ENCODE results near the gene IL10RB. TPM values are rescaled to one million over a fixed set of nuclear protein-coding genes. Genes with fewer than 3 reads are reported as not detected.
A peak's percentile ranks its signal among the peaks of the same experiment; 100 is the strongest.

The IL10RB gene
- total and polyA plus RNA-seq, 2 of the 13 experiments (the other 11 are each of a cell fraction or from before 2014, with no cell fraction given): 17.4 to 18.2 TPM

- TF ChIP-seq MAZ (IDR thresholded peaks at IDR 0.05; ENCODE audit: borderline replicate concordance, low read depth, low read length): no peak
- no peak for TF ChIP-seq MAZ (CRISPR knock-in tag; IDR thresholded peaks at IDR 0.05; ENCODE audit: low read depth)
- TF ChIP-seq KLF6 (CRISPR knock-in tag; IDR thresholded peaks at IDR 0.05): no peak
- TF ChIP-seq ZNF333 (CRISPR knock-in tag; IDR thresholded peaks at IDR 0.05; ENCODE audit: borderline replicate concordance): no peak
- no peak for TF ChIP-seq NFIB (CRISPR knock-in tag; IDR thresholded peaks at IDR 0.05; ENCODE audit: borderline replicate concordance)
- TF ChIP-seq, protein P1, sequence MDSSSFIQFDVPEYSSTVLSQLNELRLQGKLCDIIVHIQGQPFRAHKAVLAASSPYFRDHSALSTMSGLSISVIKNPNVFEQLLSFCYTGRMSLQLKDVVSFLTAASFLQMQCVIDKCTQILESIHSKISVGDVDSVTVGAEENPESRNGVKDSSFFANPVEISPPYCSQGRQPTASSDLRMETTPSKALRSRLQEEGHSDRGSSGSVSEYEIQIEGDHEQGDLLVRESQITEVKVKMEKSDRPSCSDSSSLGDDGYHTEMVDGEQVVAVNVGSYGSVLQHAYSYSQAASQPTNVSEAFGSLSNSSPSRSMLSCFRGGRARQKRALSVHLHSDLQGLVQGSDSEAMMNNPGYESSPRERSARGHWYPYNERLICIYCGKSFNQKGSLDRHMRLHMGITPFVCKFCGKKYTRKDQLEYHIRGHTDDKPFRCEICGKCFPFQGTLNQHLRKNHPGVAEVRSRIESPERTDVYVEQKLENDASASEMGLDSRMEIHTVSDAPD (CRISPR knock-in tag; IDR thresholded peaks at IDR 0.05): no peak
- TF ChIP-seq PHF20 (CRISPR knock-in tag; IDR thresholded peaks at IDR 0.05): no peak
- TF ChIP-seq, protein P2, sequence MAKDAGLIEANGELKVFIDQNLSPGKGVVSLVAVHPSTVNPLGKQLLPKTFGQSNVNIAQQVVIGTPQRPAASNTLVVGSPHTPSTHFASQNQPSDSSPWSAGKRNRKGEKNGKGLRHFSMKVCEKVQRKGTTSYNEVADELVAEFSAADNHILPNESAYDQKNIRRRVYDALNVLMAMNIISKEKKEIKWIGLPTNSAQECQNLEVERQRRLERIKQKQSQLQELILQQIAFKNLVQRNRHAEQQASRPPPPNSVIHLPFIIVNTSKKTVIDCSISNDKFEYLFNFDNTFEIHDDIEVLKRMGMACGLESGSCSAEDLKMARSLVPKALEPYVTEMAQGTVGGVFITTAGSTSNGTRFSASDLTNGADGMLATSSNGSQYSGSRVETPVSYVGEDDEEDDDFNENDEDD (CRISPR knock-in tag; IDR thresholded peaks at IDR 0.05; ENCODE audit: borderline replicate concordance): peak; percentile 31; the same call in 1 of the 2 replicates
- TF ChIP-seq, protein P3, sequence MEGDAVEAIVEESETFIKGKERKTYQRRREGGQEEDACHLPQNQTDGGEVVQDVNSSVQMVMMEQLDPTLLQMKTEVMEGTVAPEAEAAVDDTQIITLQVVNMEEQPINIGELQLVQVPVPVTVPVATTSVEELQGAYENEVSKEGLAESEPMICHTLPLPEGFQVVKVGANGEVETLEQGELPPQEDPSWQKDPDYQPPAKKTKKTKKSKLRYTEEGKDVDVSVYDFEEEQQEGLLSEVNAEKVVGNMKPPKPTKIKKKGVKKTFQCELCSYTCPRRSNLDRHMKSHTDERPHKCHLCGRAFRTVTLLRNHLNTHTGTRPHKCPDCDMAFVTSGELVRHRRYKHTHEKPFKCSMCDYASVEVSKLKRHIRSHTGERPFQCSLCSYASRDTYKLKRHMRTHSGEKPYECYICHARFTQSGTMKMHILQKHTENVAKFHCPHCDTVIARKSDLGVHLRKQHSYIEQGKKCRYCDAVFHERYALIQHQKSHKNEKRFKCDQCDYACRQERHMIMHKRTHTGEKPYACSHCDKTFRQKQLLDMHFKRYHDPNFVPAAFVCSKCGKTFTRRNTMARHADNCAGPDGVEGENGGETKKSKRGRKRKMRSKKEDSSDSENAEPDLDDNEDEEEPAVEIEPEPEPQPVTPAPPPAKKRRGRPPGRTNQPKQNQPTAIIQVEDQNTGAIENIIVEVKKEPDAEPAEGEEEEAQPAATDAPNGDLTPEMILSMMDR (CRISPR knock-in tag; IDR thresholded peaks at IDR 0.05): peak; percentile 57
- no peak for TF ChIP-seq SP4 (CRISPR knock-in tag; IDR thresholded peaks at IDR 0.05)
- TF ChIP-seq ZNF431 (CRISPR knock-in tag; IDR thresholded peaks at IDR 0.05; ENCODE audit: borderline replicate concordance, low read depth): peak; percentile 59; the same call in 1 of the 2 replicates
- no peak for TF ChIP-seq RBM39 (IDR thresholded peaks at IDR 0.05; ENCODE audit: low read depth, low read length, poor library complexity, severe bottlenecking)
- no peak for TF ChIP-seq ZSCAN31 (CRISPR knock-in tag; IDR thresholded peaks at IDR 0.05; ENCODE audit: low read depth)
- TF ChIP-seq, protein P4, sequence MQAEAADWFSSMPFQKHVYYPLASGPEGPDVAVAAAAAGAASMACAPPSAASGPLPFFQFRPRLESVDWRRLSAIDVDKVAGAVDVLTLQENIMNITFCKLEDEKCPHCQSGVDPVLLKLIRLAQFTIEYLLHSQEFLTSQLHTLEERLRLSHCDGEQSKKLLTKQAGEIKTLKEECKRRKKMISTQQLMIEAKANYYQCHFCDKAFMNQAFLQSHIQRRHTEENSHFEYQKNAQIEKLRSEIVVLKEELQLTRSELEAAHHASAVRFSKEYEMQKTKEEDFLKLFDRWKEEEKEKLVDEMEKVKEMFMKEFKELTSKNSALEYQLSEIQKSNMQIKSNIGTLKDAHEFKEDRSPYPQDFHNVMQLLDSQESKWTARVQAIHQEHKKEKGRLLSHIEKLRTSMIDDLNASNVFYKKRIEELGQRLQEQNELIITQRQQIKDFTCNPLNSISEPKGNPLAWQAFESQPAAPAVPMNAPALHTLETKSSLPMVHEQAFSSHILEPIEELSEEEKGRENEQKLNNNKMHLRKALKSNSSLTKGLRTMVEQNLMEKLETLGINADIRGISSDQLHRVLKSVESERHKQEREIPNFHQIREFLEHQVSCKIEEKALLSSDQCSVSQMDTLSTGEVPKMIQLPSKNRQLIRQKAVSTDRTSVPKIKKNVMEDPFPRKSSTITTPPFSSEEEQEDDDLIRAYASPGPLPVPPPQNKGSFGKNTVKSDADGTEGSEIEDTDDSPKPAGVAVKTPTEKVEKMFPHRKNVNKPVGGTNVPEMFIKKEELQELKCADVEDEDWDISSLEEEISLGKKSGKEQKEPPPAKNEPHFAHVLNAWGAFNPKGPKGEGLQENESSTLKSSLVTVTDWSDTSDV (CRISPR knock-in tag; IDR thresholded peaks at IDR 0.05): no peak
- TF ChIP-seq, protein P5, sequence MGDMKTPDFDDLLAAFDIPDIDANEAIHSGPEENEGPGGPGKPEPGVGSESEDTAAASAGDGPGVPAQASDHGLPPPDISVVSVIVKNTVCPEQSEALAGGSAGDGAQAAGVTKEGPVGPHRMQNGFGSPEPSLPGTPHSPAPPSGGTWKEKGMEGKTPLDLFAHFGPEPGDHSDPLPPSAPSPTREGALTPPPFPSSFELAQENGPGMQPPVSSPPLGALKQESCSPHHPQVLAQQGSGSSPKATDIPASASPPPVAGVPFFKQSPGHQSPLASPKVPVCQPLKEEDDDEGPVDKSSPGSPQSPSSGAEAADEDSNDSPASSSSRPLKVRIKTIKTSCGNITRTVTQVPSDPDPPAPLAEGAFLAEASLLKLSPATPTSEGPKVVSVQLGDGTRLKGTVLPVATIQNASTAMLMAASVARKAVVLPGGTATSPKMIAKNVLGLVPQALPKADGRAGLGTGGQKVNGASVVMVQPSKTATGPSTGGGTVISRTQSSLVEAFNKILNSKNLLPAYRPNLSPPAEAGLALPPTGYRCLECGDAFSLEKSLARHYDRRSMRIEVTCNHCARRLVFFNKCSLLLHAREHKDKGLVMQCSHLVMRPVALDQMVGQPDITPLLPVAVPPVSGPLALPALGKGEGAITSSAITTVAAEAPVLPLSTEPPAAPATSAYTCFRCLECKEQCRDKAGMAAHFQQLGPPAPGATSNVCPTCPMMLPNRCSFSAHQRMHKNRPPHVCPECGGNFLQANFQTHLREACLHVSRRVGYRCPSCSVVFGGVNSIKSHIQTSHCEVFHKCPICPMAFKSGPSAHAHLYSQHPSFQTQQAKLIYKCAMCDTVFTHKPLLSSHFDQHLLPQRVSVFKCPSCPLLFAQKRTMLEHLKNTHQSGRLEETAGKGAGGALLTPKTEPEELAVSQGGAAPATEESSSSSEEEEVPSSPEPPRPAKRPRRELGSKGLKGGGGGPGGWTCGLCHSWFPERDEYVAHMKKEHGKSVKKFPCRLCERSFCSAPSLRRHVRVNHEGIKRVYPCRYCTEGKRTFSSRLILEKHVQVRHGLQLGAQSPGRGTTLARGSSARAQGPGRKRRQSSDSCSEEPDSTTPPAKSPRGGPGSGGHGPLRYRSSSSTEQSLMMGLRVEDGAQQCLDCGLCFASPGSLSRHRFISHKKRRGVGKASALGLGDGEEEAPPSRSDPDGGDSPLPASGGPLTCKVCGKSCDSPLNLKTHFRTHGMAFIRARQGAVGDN (CRISPR knock-in tag; IDR thresholded peaks at IDR 0.05): peak; percentile 66
- no peak for TF ChIP-seq TCF7L2 (IDR thresholded peaks at IDR 0.05; ENCODE audit: low read depth, low read length)
- TF ChIP-seq FOXP1 (IDR thresholded peaks at IDR 0.05): no peak
- no peak for TF ChIP-seq FOXP1 (CRISPR knock-in tag; IDR thresholded peaks at IDR 0.05)
Observed at GRCh38 chr21:33302796-33303195, 36.6 kb downstream of the IL10RB start (continued).
